CD14-positive monocyte (primary cell): Measurements from ENCODE around the gene ARNT2. TPM values are rescaled to one million over a fixed set of nuclear protein-coding genes. Genes with fewer than 3 reads are reported as not detected.

Experiments used
- DNase-seq, 3 donors: peaks; one replicate each; pipeline ENCODE4 v3.0.0-alpha.2; 2011 to 2022
- H2AFZ ChIP-seq: 2 replicates; pipeline ENCODE4 v1.6.0; 2012; ENCODE audit warnings: mild to moderate bottlenecking, low read depth, low read length, inconsistent platforms; ENCODE audit not compliant: insufficient read depth, poor library complexity, severe bottlenecking
- H3K27ac ChIP-seq, 2 donors: 1 replicate in 1 of 2; 2 replicates in 1 of 2; pipeline ENCODE4 v1.5.1; 2012 to 2013; ENCODE audit warnings: low read length in 2 of 2, control low read depth in 1 of 2, inconsistent platforms in 1 of 2, low read depth in 1 of 2, mild to moderate bottlenecking in 1 of 2
- H3K27me3 ChIP-seq, 2 donors: one replicate each; pipeline versions ENCODE4 v1.6.0 to v1.6.1; 2011 to 2013; ENCODE audit warnings: low read length in 2 of 2; ENCODE audit not compliant: control insufficient read depth in 2 of 2, insufficient read depth in 2 of 2
- H3K36me3 ChIP-seq, 2 donors: replicated peaks in 1 of 2; 1 replicate in 1 of 2; 2 replicates in 1 of 2; pipeline versions ENCODE4 v1.5.1 to v1.6.1; 2012 to 2013; ENCODE audit warnings: low read length in 2 of 2, control low read depth in 1 of 2, inconsistent platforms in 1 of 2, mild to moderate bottlenecking in 1 of 2; ENCODE audit not compliant: insufficient read depth in 2 of 2, control insufficient read depth in 1 of 2
- H3K4me1 ChIP-seq, 2 donors: 1 replicate in 1 of 2; 2 replicates in 1 of 2; pipeline versions ENCODE4 v1.5.1 to v1.6.1; 2012 to 2013; ENCODE audit warnings: low read length in 2 of 2, control low read depth in 1 of 2, inconsistent platforms in 1 of 2, mild to moderate bottlenecking in 1 of 2, moderate library complexity in 1 of 2; ENCODE audit not compliant: insufficient read depth in 2 of 2, control insufficient read depth in 1 of 2
- H3K4me2 ChIP-seq: replicated peaks from 2 replicates; pipeline ENCODE3; 2012; ENCODE audit warnings: low read length, moderate library complexity, mild to moderate bottlenecking; ENCODE audit not compliant: poor library complexity, severe bottlenecking; ENCODE audit errors: extremely low read depth
- H3K4me3 ChIP-seq, 3 experiments: fragments of 200-600 bp in 1 of 3; sonication (generic) in 1 of 3; replicated peaks in 1 of 3; 1 replicate in 2 of 3; 2 replicates in 1 of 3; pipeline ENCODE4 v1.5.1; 2011 to 2013; ENCODE audit warnings: low read length in 3 of 3, mild to moderate bottlenecking in 3 of 3, control low read depth in 2 of 3, low read depth in 2 of 3, inconsistent platforms in 1 of 3, moderate library complexity in 1 of 3
- H3K79me2 ChIP-seq: 2 replicates; pipeline ENCODE4 v1.6.0; 2012; ENCODE audit warnings: mild to moderate bottlenecking, control low read depth, inconsistent platforms, low read length, moderate library complexity; ENCODE audit not compliant: insufficient read depth
- H3K9ac ChIP-seq: 2 replicates; pipeline ENCODE4 v1.6.0; 2017; ENCODE audit warnings: low read length, mild to moderate bottlenecking; ENCODE audit not compliant: insufficient read depth, poor library complexity, severe bottlenecking
- H3K9me3 ChIP-seq, 2 donors: replicated peaks in 1 of 2; 1 replicate in 1 of 2; 2 replicates in 1 of 2; pipeline versions ENCODE4 v1.5.1 to v1.6.1; 2012 to 2013; ENCODE audit warnings: low read length in 2 of 2, control low read depth in 1 of 2; ENCODE audit not compliant: control insufficient read depth in 1 of 2, insufficient read depth in 1 of 2
- H4K20me1 ChIP-seq: 2 replicates; pipeline ENCODE4 v1.6.0; 2012; ENCODE audit warnings: mild to moderate bottlenecking, low read length, control low read depth, moderate library complexity; ENCODE audit not compliant: insufficient read depth
- H3K27ac Mint-ChIP-seq, 7 donors: one replicate each; pipeline ENCODE4 v1.8.0; 2020; ENCODE audit warnings: mild to moderate bottlenecking in 7 of 7, mixed read lengths in 7 of 7, moderate library complexity in 6 of 7, inconsistent platforms in 2 of 7
- H3K27me3 Mint-ChIP-seq, 3 donors: one replicate each; pipeline ENCODE4 v1.8.0; 2021 to 2022; ENCODE audit warnings: low read depth in 3 of 3, mild to moderate bottlenecking in 3 of 3, mixed read lengths in 3 of 3, moderate library complexity in 3 of 3, inconsistent platforms in 1 of 3
- H3K36me3 Mint-ChIP-seq, 2 donors: one replicate each; pipeline ENCODE4 v1.8.0; 2020; ENCODE audit warnings: mixed read lengths in 2 of 2, inconsistent platforms in 1 of 2, mild to moderate bottlenecking in 1 of 2
- H3K4me1 Mint-ChIP-seq: one replicate; pipeline ENCODE4 v1.8.0; 2020; ENCODE audit warnings: mild to moderate bottlenecking, mixed read lengths
- H3K4me3 Mint-ChIP-seq, 2 donors: one replicate each; pipeline ENCODE4 v1.8.0; 2020; ENCODE audit warnings: mild to moderate bottlenecking in 2 of 2, mixed read lengths in 2 of 2, moderate library complexity in 1 of 2
- H3K9me3 Mint-ChIP-seq, 7 donors: one replicate each; pipeline ENCODE4 v1.8.0; 2020 to 2022; ENCODE audit warnings: mixed read lengths in 7 of 7, mild to moderate bottlenecking in 6 of 7, moderate library complexity in 6 of 7, inconsistent platforms in 2 of 7
- WGBS: methylation state at CpG from one replicate; pipeline ENCODE4 v1.1.5; 2013; ENCODE audit warnings: missing lambda C conversion rate; ENCODE audit not compliant: insufficient coverage; 5-methylcytosine and 5-hydroxymethylcytosine counted together
- intact Hi-C, 2 donors: fragments of 100-400 bp; cut with micrococcal nuclease; formaldehyde crosslinking; loops; one replicate each; pipeline versions ENCODE4 v1.15.0 to v1.15.1; 2023
- polyA plus RNA-seq, 3 donors: library from polyadenylated mRNA; depleted of rRNA in 1 of 3; unstranded in 2 of 3; stranded (reverse) in 1 of 3; fragments of 300-500 nt in 2 of 3; fragments of >200 nt in 1 of 3; fragmentation: Illumina TruSeq in 2 of 3; gene quantifications; 1 replicate in 2 of 3; 2 replicates in 1 of 3; pipeline ENCODE4 v1.2.3, GENCODE V29; 2012 to 2021
- TF ChIP-seq, protein P1 (sequence below): fragments of 200-600 bp; IDR thresholded peaks from one replicate; pipeline ENCODE4 v1.8.0; 2022; ENCODE audit warnings: antibody characterized with exemption, mild to moderate bottlenecking

Gene ARNT2
- polyA plus RNA-seq, 3 donors = not detected

DNA sequence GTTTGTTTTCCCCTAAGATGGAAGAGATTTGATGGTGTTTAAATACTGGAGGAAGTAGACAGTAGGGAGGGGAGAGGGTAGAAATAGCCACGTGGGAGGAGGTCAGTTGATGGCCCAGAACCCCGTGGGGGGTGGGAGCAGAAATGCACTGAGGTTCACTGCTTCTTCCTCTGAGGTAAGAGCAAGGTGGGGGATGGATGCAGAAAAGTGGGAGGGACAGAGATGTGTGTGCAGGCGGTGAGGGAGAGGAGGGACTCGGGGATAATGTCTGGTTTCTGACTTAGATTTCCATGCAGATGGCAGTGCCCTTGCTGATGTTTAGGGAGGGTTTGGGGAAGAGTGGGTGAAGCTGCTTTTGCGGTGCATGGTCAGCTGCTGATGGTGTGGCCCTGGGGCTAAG is 102.9 kb downstream of the ARNT2 start:
- Mint-ChIP-seq H3K36me3 (no peaks in the 10 kb centered on the region), H3K27ac (no peak overlapping the region), H3K4me3 (no peak overlapping the region), H3K4me1 (no peaks in the 10 kb centered on the region), H3K9me3 (peaks cover 0 to 4% (median 3%) of the 10 kb centered on the region in 7 donors), H3K27me3 (peaks cover 5 to 10% (median 7%) of the 10 kb centered on the region in 3 donors)
- Histone ChIP-seq H3K27me3 (no peaks in the 10 kb centered on the region), H3K4me3 (no peak overlapping the region), H3K4me1 (no peaks in the 10 kb centered on the region), H3K27ac (no peak overlapping the region), H3K79me2 (no peaks in the 10 kb centered on the region), H3K9ac (no peak overlapping the region), H3K9me3 (peaks cover 0 to 9% of the 10 kb centered on the region in 2 donors), H3K4me2 (no peak overlapping the region), H4K20me1 (no peaks in the 10 kb centered on the region), H3K36me3 (no peaks in the 10 kb centered on the region), H2AFZ (no peak overlapping the region)
- 74% methylated on average over 5 of the region's 5 CpGs for WGBS
- intact Hi-C loops = no loop called here
- TF ChIP-seq, protein P1, sequence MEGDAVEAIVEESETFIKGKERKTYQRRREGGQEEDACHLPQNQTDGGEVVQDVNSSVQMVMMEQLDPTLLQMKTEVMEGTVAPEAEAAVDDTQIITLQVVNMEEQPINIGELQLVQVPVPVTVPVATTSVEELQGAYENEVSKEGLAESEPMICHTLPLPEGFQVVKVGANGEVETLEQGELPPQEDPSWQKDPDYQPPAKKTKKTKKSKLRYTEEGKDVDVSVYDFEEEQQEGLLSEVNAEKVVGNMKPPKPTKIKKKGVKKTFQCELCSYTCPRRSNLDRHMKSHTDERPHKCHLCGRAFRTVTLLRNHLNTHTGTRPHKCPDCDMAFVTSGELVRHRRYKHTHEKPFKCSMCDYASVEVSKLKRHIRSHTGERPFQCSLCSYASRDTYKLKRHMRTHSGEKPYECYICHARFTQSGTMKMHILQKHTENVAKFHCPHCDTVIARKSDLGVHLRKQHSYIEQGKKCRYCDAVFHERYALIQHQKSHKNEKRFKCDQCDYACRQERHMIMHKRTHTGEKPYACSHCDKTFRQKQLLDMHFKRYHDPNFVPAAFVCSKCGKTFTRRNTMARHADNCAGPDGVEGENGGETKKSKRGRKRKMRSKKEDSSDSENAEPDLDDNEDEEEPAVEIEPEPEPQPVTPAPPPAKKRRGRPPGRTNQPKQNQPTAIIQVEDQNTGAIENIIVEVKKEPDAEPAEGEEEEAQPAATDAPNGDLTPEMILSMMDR = no peak
- no peak for DNase-seq

- peaks cover 0 to 4% (median 3%) of the 10 kb centered on the region in 7 donors for H3K9me3 Mint-ChIP-seq
- peaks cover 0 to 9% of the 10 kb centered on the region in 2 donors for H3K9me3 ChIP-seq
- H3K4me1 Mint-ChIP-seq = no peaks in the 10 kb centered on the region
- H3K36me3 ChIP-seq = no peaks in the 10 kb centered on the region
- H2AFZ ChIP-seq = no peak overlapping the region
- H3K79me2 ChIP-seq = no peaks in the 10 kb centered on the region
- no peak overlapping the region for H3K9ac ChIP-seq
- TF ChIP-seq, protein P1 = no peak
- no peak for DNase-seq
- intact Hi-C loops = no loop called here
- WGBS = 96% methylated on average over 13 of the region's 18 CpGs
- no peaks in the 10 kb centered on the region for H3K36me3 Mint-ChIP-seq
- H3K4me1 ChIP-seq = no peaks in the 10 kb centered on the region
- no peaks in the 10 kb centered on the region for H3K27me3 ChIP-seq
- no peak overlapping the region for H3K4me3 Mint-ChIP-seq
- peaks cover 5% of the 10 kb centered on the region in 3 donors for H3K27me3 Mint-ChIP-seq
- H3K27ac Mint-ChIP-seq = no peak overlapping the region
- H3K4me2 ChIP-seq = no peak overlapping the region
- no peak overlapping the region for H3K27ac ChIP-seq
- H4K20me1 ChIP-seq = no peaks in the 10 kb centered on the region
- H3K4me3 ChIP-seq = no peak overlapping the region
Measured at GRCh38 chr15:80507638-80508316, 103.6 kb downstream of the ARNT2 start.
